HG03039 (cell line): ENCODE results near the gene PPM1D.

Source experiments
- ATAC-seq: cut with Tn5 transposase; IDR thresholded peaks from one replicate; pipeline ENCODE4 v1.9.1; 2021; ENCODE audit warnings: mild to moderate bottlenecking, moderate library complexity; ENCODE audit not compliant: unreplicated experiment

The PPM1D gene

DNA sequence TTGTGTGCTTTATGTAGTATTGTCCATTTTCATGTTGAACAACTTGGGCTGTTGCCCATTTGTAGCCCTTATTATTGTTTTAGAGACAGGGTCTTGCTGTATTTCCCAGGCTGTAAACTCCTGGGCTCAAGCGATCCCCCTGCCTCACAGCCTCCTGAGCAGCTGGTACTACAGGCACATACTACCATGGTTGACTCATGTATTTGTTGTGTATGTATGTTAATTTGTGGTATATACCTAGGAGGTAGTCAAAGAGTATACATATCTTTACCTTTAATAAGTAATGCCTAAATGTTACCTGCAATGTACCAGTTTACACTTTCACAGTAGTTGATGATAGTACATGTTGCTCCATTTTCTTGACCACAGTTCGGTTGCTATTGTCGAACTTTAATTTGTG is 18.1 kb downstream of the PPM1D start:
- ATAC-seq = no peak

GRCh38 chr17:60618854-60619526 is 19.0 kb downstream of the PPM1D start:
- no peak for ATAC-seq

DNA sequence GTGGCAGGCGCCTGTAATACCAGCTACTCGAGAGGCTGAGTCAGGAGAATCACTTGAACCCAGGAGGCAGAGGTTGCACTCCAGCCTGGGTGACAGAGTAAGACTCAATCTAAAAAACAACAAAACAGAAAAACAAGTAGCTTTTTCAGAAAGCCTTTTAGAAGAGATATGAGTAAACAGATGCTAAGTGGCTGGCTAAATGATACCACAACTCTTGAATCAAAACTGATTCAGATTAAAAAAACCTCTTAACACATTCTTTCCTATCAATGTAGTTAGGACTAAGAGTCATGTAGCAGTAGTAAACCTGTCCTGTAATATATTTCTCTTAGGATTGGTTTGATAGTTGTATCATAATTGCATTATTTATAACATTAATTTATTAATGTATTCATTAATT is 23.0 kb downstream of the PPM1D start:
- ATAC-seq = no peak

- ATAC-seq = no peak
Measured at GRCh38 chr17:60623415-60623814, 23.4 kb downstream of the PPM1D start.

GRCh38 chr17:60627124-60627523 is 27.1 kb downstream of the PPM1D start:
- no peak for ATAC-seq

DNA sequence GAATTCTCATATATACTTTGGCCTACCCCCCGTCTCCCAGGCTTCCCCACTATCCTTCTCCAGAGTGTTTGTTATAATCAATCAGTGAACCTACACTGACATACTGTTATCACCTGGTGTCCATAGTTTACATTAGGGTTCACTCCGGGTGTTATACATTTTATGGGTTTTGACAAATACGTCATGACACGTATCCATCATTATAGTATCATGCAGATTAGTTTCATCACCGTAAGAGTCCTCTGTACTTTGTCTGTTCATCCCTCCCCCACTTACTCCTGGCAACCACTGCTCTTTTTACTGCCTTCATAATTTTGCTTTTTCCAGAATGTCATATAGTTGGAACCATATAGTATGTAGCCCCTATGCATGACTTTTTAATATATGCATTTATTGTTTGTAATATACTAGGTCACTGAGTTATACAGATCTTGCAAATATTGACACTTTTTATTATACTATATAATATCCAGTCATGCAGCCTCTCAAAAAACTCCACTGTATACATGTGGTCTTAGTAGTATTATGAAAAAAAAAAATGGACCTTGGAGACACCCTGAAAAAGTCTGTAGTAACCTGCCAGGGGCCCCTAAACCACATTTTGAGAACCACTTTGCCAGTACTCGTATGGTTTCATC is 28.4 kb downstream of the PPM1D start:
- no peak for ATAC-seq

DNA sequence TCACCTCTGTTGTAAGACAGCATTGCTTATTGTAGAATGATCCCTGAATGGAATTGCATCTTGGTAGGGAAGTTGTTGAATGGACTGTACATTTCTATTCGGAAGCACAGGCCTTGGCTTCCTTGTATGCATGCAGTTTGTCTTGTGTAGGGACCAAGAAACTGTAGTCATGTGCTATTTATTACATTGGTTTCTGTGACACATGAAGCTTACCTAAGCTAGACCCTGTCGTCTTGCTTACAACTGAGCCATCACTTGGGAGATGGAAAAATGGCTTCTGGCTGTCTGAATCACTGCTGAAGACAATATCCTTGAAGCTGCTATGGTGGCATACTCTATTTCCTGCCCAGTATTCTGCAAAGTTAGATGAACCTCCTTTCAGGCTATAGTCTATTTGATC is 29.1 kb downstream of the PPM1D start:
- ATAC-seq = no peak

DNA sequence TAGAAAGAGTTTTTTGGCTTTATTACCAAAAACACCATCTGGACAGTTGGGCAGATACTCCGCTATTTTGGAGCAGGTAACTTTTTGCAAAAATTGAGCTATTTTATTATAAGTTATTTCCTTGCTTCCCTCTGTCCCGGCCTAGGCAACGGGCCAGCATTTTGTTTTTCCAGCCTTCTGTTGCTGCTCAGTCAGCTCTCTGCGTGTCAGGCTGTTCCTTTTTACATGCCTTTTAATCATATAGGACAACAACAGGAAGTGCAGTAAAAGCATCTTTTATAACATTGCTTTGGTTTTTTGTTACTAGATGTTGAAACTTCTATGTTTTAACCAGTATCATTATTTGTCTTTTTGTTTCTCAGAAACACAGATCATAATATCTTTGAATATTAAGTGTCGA is 30.4 kb downstream of the PPM1D start:
- ATAC-seq = no peak

- ATAC-seq = no peak
Measured at GRCh38 chr17:60631119-60631518, 31.1 kb downstream of the PPM1D start.

GRCh38 chr17:60637683-60638082 is 37.7 kb downstream of the PPM1D start:
- ATAC-seq = no peak

DNA sequence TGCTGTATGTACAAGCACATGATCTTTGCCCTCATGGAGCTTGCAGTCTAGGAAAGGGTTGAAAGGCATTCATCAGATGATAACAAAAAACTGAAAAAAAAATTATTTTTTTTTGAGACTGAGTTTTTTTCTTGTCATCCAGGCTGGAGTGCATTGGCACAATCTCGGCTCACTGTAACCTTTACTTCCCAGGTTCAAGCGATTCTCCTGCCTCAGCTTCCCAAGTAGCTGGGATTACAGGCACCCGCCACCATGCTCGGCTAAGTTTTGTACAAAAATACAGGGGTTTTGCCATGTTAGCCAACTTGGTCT is 39.0 kb downstream of the PPM1D start:
- no peak for ATAC-seq

DNA sequence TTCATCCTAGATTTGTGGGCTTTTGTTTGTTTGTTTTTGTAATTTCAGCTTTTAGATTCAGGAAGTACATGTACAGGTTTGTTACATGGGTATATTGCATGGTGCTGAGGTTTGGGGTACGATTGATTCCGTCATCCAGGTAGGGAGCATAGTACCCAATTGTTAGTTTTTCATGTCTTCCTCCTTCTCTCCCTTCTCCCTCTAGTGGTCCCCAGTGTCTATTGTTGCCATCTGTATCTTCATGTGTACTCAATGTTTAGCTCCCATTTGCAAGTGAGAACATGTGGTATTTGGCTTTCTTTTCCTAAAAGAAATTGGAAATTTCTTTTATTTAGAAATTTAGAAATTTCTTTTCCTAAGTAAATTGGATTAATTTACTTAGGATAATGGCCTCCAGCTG is 40.5 kb downstream of the PPM1D start:
- ATAC-seq = no peak

- no peak for ATAC-seq
Measured at GRCh38 chr17:60641126-60641525, 41.1 kb downstream of the PPM1D start.

DNA sequence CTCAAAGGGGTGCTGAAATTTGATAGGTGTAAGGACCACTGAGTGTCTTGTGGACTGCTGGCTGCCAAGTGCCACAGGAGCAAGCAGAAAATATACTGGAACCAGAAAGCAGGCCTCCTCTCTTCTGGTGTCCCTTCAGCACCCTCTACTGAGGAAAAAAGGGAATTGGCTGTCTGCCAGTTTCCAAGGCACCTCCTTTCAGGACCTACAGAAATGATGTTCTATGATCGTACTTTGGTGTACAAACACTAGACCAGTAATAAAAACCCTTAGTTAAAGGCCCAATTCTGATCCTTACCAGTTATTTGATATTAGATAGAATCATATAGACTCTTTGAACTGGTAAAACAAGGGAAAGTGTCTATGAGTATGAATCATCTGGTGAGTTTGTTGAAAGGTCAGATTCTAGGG is 41.8 kb downstream of the PPM1D start:
- ATAC-seq = no peak

GRCh38 chr17:60645918-60646523 is 46.0 kb downstream of the PPM1D start:
- no peak for ATAC-seq

GRCh38 chr17:60646701-60647100 is 46.7 kb downstream of the PPM1D start:
- ATAC-seq = no peak

- no peak for ATAC-seq
Measured at GRCh38 chr17:60647705-60648104, 47.7 kb downstream of the PPM1D start.

DNA sequence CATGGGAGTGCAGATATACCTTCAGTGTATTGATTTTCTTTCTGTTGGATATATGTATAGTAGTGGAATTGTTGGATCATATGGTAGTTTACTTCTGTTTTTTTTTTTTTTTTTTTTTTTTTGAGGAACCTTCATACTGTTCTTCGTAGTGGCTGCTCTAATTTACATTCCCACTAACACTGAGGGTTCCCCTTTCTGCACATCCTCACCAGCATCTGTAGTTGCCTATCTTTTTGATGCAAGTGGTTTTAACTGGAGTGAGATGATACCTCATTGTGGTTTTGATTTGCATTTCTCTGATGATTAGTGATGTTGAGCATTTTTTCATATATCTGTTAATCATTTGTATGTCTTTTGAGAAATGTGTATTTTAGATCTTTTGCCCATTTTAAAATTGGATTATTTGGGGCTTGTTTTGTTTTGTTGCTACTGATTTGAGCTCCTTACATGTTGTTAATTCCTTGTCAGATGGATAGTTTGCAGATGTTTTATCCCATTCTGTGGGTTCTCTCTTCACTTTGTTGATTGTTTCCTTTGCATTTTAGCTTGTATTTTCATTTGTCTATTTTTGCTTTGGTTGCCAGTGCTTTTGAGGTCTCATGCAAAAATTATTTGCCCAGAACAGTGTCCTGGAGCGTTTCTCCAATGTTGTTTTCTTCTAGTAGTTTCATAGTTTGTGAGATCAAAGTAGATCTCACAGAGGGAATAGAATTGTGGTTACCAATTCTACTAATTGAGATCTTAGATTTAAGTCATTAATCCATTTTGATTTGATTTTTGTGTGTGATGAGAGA is 52.7 kb downstream of the PPM1D start:
- no peak for ATAC-seq

DNA sequence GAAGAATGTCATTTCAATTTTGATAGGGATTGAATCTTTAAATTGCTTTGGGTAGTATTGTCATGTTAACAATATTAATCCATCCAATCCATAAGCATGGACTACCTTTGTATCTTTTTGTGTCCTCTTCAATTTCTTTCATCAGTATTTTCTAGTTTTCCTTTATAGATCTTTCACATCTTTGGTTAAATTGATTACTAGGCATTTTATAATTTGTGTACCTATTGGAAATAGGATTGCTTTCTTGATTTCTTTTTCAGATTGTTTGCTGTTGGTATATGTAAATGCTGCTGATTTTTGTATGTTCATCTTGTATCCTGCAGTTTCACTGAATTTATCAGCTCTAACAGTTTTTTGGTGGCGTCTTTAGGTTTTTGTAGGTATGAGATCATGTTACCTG is 53.6 kb downstream of the PPM1D start:
- no peak for ATAC-seq

DNA sequence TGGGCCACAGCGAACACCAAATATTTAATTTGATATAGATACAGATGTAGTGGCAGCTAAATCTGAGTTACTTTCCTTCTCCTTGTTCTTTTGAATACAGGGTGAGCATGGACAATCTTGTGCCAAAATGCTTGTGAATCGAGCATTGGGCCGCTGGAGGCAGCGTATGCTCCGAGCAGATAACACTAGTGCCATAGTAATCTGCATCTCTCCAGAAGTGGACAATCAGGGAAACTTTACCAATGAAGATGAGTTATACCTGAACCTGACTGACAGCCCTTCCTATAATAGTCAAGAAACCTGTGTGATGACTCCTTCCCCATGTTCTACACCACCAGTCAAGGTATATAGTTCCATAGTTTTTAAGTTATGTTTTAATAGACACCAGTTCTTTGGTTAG is 56.5 kb downstream of the PPM1D start:
- no peak for ATAC-seq

- no peak for ATAC-seq
Measured at GRCh38 chr17:60659156-60659555, 59.2 kb downstream of the PPM1D start.

- no peak for ATAC-seq
Measured at GRCh38 chr17:60661489-60661888, 61.5 kb downstream of the PPM1D start.
